MM.1S (cell line): ENCODE measurements around the gene COL6A3.

Source experiments
- DNase-seq: peaks from one replicate; pipeline ENCODE4 v3.0.0-alpha.2; 2015
- H2AFZ ChIP-seq: fragments of 300-600 bp; sonication (generic); 2 replicates; pipeline ENCODE4 v1.6.0; 2016; ENCODE audit warnings: antibody characterized with exemption, low read length
- H3F3A ChIP-seq: fragments of 300-600 bp; sonication (generic); 2 replicates; pipeline ENCODE4 v1.6.1; 2016; ENCODE audit warnings: mild to moderate bottlenecking, antibody characterized with exemption, low read length, moderate library complexity, mixed read lengths; ENCODE audit not compliant: insufficient read depth
- H3K27ac ChIP-seq: fragments of 300-600 bp; sonication (generic); 2 replicates; pipeline ENCODE4 v1.5.1; 2016; ENCODE audit warnings: mild to moderate bottlenecking, low read length
- H3K27me3 ChIP-seq: fragments of 300-600 bp; sonication (generic); replicated peaks from 2 replicates; pipeline ENCODE4 v1.6.0; 2016; ENCODE audit warnings: low read length; ENCODE audit not compliant: insufficient read depth
- H3K36me3 ChIP-seq: fragments of 300-600 bp; sonication (generic); replicated peaks from 2 replicates; pipeline ENCODE4 v1.6.1; 2016; ENCODE audit warnings: mild to moderate bottlenecking, low read length, mixed read lengths; ENCODE audit not compliant: insufficient read depth
- H3K4me1 ChIP-seq: fragments of 300-600 bp; sonication (generic); 2 replicates; pipeline ENCODE4 v1.6.1; 2016; ENCODE audit warnings: low read length, mixed read lengths
- H3K4me2 ChIP-seq: fragments of 300-600 bp; sonication (generic); 2 replicates; pipeline ENCODE4 v1.6.0; 2016; ENCODE audit warnings: low read depth, low read length
- H3K4me3 ChIP-seq: fragments of 300-600 bp; sonication (generic); 2 replicates; pipeline ENCODE4 v1.5.1; 2016; ENCODE audit warnings: low read length, mixed read lengths
- H3K79me2 ChIP-seq: fragments of 300-600 bp; sonication (generic); 2 replicates; pipeline ENCODE4 v1.6.1; 2016; ENCODE audit warnings: mixed run types, low read length, mixed read lengths
- H3K9ac ChIP-seq: fragments of 300-600 bp; sonication (generic); 2 replicates; pipeline ENCODE4 v1.6.1; 2016; ENCODE audit warnings: low read length, mixed read lengths
- H3K9me2 ChIP-seq: fragments of 300-600 bp; sonication (generic); replicated peaks from 2 replicates; pipeline ENCODE4 v1.6.1; 2016; ENCODE audit warnings: mild to moderate bottlenecking, low read length, mixed read lengths; ENCODE audit not compliant: insufficient read depth
- H3K9me3 ChIP-seq: fragments of 300-600 bp; sonication (generic); replicated peaks from 2 replicates; pipeline ENCODE4 v1.6.1; 2016; ENCODE audit warnings: mild to moderate bottlenecking, low read length, mixed read lengths; ENCODE audit not compliant: insufficient read depth
- H4K20me1 ChIP-seq: fragments of 300-600 bp; sonication (generic); 2 replicates; pipeline ENCODE4 v1.6.1; 2016; ENCODE audit warnings: mild to moderate bottlenecking, low read length, moderate library complexity, mixed read lengths; ENCODE audit not compliant: insufficient read depth
- EZH2 ChIP-seq: fragments of 300-600 bp; sonication (generic); optimal IDR thresholded peaks from 2 replicates; pipeline ENCODE3; 2017; ENCODE audit warnings: low read depth, mild to moderate bottlenecking, antibody characterized with exemption, low read length, mixed read lengths
- EZH2phosphoT487 ChIP-seq: fragments of 300-600 bp; sonication (generic); IDR thresholded peaks from 2 replicates; pipeline ENCODE4 v1.6.1; 2018; ENCODE audit warnings: antibody characterized with exemption, low read length
- TF ChIP-seq, protein P1 (sequence below): fragments of 300-600 bp; sonication (generic); IDR thresholded peaks from 2 replicates; pipeline ENCODE4 v1.5.1; 2016; ENCODE audit warnings: antibody characterized with exemption, low read length, mixed read lengths

Gene COL6A3

DNA sequence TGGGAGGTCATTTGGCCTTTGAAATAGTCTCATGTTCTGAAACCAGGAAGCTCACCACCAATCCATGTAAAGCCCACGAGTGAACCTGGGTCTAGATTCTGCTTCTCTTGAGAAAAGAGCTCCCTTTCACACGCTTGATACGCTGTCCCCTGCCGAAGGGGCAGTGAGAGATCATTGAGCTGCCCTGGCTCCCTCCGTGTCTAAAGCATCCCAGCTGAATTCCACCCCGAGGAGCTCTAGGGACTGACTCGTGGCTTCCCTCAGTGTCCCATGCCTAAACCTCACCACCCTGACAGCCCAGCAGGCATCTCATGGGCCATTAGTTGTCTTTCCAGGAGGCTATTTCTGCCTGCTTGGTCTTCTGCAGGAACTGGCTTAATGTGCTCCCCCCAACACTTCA, 68.6 kb downstream of the COL6A3 start:
- Histone ChIP-seq H3K27me3 (no peaks in the 10 kb centered on the region), H3F3A (no peaks in the 10 kb centered on the region), H2AFZ (no peak overlapping the region), H3K36me3 (no peaks in the 10 kb centered on the region), H4K20me1 (no peaks in the 10 kb centered on the region), H3K79me2 (no peaks in the 10 kb centered on the region), H3K9me3 (no peaks in the 10 kb centered on the region), H3K9ac (no peak overlapping the region), H3K27ac (no peak overlapping the region), H3K9me2 (no peaks in the 10 kb centered on the region), H3K4me1 (no peaks in the 10 kb centered on the region), H3K4me3 (no peak overlapping the region), H3K4me2 (no peak overlapping the region)
- DNase-seq, result no peak
- TF ChIP-seq EZH2phosphoT487, result no peak
- TF ChIP-seq, protein P1, sequence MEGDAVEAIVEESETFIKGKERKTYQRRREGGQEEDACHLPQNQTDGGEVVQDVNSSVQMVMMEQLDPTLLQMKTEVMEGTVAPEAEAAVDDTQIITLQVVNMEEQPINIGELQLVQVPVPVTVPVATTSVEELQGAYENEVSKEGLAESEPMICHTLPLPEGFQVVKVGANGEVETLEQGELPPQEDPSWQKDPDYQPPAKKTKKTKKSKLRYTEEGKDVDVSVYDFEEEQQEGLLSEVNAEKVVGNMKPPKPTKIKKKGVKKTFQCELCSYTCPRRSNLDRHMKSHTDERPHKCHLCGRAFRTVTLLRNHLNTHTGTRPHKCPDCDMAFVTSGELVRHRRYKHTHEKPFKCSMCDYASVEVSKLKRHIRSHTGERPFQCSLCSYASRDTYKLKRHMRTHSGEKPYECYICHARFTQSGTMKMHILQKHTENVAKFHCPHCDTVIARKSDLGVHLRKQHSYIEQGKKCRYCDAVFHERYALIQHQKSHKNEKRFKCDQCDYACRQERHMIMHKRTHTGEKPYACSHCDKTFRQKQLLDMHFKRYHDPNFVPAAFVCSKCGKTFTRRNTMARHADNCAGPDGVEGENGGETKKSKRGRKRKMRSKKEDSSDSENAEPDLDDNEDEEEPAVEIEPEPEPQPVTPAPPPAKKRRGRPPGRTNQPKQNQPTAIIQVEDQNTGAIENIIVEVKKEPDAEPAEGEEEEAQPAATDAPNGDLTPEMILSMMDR, result no peak
- no peak for TF ChIP-seq EZH2

DNA sequence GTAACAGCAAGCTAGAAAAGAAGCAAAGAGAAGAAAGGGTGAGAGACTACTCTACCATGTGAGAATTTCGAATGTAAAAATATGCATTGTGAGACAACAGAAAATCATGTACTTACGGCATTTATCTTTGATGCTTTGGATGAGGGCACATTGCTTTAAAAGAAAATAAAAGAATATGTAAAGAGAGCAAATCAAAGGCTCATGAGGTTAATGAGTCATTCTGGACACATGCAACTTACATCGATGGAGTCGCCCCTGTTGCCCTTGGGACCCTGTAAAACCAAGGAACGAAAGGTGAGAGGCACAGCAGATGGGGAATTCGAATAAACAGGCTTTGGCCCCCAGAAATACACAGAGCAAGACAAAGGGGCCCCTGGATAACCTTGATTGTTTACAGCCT, 69.0 kb downstream of the COL6A3 start:
- Histone ChIP-seq H3K9me2 (no peaks in the 10 kb centered on the region), H3K79me2 (no peaks in the 10 kb centered on the region), H3K36me3 (no peaks in the 10 kb centered on the region), H3K27ac (no peak overlapping the region), H3K9ac (no peak overlapping the region), H3K4me2 (no peak overlapping the region), H2AFZ (no peak overlapping the region), H3K27me3 (no peaks in the 10 kb centered on the region), H4K20me1 (no peaks in the 10 kb centered on the region), H3F3A (no peaks in the 10 kb centered on the region), H3K4me3 (no peak overlapping the region), H3K4me1 (no peaks in the 10 kb centered on the region), H3K9me3 (no peaks in the 10 kb centered on the region)
- no peak for TF ChIP-seq EZH2
- TF ChIP-seq, protein P1, result no peak
- no peak for TF ChIP-seq EZH2phosphoT487
- no peak for DNase-seq

DNA sequence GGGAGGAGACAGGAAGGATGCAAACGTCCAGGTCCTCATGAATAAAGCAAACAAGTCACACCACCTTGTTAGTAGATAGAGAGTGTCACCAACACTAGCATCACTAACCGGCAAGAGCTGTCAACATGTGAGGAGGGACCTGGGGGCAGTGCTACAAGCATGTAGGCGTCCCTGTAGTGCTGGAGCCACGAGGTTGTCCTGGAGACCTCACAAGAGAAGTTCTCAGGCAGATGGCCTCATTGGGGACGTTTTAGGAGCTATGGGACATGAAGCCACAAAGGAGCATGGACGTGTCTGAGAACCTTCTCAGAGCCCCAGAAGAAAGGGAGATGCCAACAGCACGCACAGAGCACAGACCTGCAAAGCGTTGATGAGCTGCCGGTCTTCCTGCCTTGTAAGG, 70.0 kb downstream of the COL6A3 start:
- H3K9me3 ChIP-seq, result no peaks in the 10 kb centered on the region
- no peaks in the 10 kb centered on the region for H4K20me1 ChIP-seq
- no peaks in the 10 kb centered on the region for H3K79me2 ChIP-seq
- no peak overlapping the region for H3K27ac ChIP-seq
- H3K4me3 ChIP-seq, result no peak overlapping the region
- no peak for DNase-seq
- H2AFZ ChIP-seq, result no peak overlapping the region
- TF ChIP-seq EZH2 (no peak), EZH2phosphoT487 (no peak)
- TF ChIP-seq, protein P1, result no peak
- no peaks in the 10 kb centered on the region for H3F3A ChIP-seq
- no peaks in the 10 kb centered on the region for H3K4me1 ChIP-seq
- H3K36me3 ChIP-seq, result no peaks in the 10 kb centered on the region
- H3K9me2 ChIP-seq, result no peaks in the 10 kb centered on the region
- H3K27me3 ChIP-seq, result no peaks in the 10 kb centered on the region
- no peak overlapping the region for H3K9ac ChIP-seq
- H3K4me2 ChIP-seq, result no peak overlapping the region
